ENCODE data around the gene DHRSX. TPM values are rescaled to one million over a fixed set of nuclear protein-coding genes. Genes with fewer than 3 reads are reported as not detected.

Gene DHRSX
- total and polyA plus RNA-seq, 2 donors (not counting 1 experiment from before 2014, with no cell fraction given): 18.8 to 39.0 TPM

- no peak for TF ChIP-seq CTCF (IDR thresholded peaks at IDR 0.05)
- no peak for TF ChIP-seq EZH2 (IDR thresholded peaks at IDR 0.05; ENCODE audit: borderline replicate concordance, insufficient read depth, low read depth, low read length, poor library complexity, severe bottlenecking)
- ChIA-PET CTCF (no interaction called here), POLR2A (no interaction called here)
- Histone ChIP-seq H3K9ac (ENCODE audit: low read length) (no peak overlapping the region), H3K79me2 (ENCODE audit: control insufficient read depth, insufficient read depth, low read length) (no peaks in the 10 kb centered on the region), H3K4me1 (ENCODE audit: control insufficient read depth in 2 of 2, insufficient read depth in 2 of 2, low read length in 2 of 2) (no peaks in the 10 kb centered on the region), H3K9me3 (ENCODE audit: control extremely low read depth in 1 of 3, control insufficient read depth in 2 of 3, insufficient read depth in 1 of 3, low read length in 2 of 3) (no peaks in the 10 kb centered on the region), H4K20me1 (ENCODE audit: control insufficient read depth, insufficient read depth, low read length, poor library complexity, severe bottlenecking) (no peaks in the 10 kb centered on the region), H3K4me2 (replicated peaks; ENCODE audit: low read depth, low read length, poor library complexity, severe bottlenecking) (no peak overlapping the region), H3K27ac (ENCODE audit: low read length in 2 of 2) (no peak overlapping the region), H3K4me3 (ENCODE audit: control extremely low read depth in 1 of 5, extremely low read depth in 1 of 5, insufficient read depth in 1 of 5, low read depth in 2 of 5, low read length in 4 of 5) (no peak overlapping the region), H3K27me3 (replicated peaks in 1 of 4; ENCODE audit: control extremely low read depth in 1 of 4, control insufficient read depth in 3 of 4, insufficient read depth in 4 of 4, low read length in 3 of 4) (no peaks in the 10 kb centered on the region), H3K36me3 (replicated peaks in 1 of 2; ENCODE audit: control extremely low read depth in 1 of 2, control insufficient read depth in 1 of 2, extremely low read depth in 1 of 2, insufficient read depth in 2 of 2, low read length in 1 of 2) (no peaks in the 10 kb centered on the region), H2AFZ (ENCODE audit: insufficient read depth, low read depth, low read length, poor library complexity, severe bottlenecking) (no peak overlapping the region)
- no peaks in the 10 kb centered on the region for H3K4me1 Mint-ChIP-seq
- DNase-seq (no peak), ATAC-seq (ENCODE audit: low read depth) (no peak)
- intact Hi-C loops (cut with micrococcal nuclease): no loop called here
- no peak overlapping the region for H3K4me3 Mint-ChIP-seq
- H3K27me3 Mint-ChIP-seq: peaks cover 24% of the 10 kb centered on the region
- no peak overlapping the region for H3K27ac Mint-ChIP-seq
- no peaks in the 10 kb centered on the region for H3K9me3 Mint-ChIP-seq (ENCODE audit: insufficient read depth)
- WGBS (ENCODE audit: insufficient coverage): no CpG with 5 or more reads among the region's 3 CpGs
These were observed 38.8 kb upstream of the DHRSX start for GRCh38 chrX:2539586-2539985.

DNA sequence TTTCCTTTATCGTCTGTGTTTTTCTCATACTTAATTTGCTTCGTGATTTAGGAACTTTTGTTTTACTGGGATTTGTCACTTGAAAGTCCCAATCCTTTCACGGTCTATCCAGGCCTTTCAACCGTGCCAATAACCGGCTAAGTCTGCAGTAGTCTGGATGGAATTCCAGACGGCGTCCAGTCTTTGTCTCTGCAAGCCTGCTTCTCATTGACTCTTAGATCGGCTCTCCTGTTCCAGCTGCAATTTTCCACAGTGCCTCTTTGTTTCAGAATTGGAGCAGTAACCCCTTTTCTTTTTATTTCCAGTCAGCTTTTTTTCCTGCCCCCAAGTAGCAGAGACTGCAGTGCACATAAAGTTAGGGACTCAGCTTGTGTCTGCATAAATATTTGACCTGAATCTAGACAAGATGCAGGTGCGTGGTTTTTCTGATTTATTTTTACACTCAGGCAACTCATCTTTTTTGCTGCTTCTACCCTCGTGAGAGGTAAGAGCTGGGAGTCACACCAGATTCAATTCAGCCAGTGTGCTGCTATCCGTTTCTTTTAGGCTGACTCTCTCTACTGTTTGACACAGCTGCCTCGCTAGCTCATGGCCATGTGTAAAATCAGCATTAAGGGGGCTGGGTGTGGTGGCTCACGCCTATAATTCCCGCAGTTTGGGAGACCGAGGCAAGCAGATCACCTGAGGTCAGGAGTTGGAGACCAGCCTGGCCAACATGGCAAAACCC lies 37.4 kb upstream of the DHRSX start:
- Mint-ChIP-seq H3K4me1 (no peaks in the 10 kb centered on the region), H3K27me3 (peaks cover 16% of the 10 kb centered on the region), H3K9me3 (ENCODE audit: insufficient read depth) (no peaks in the 10 kb centered on the region), H3K4me3 (no peak overlapping the region), H3K27ac (no peak overlapping the region)
- Histone ChIP-seq H3K27ac (ENCODE audit: low read length in 2 of 2) (no peak overlapping the region), H3K4me2 (replicated peaks; ENCODE audit: low read depth, low read length, poor library complexity, severe bottlenecking) (no peak overlapping the region), H2AFZ (ENCODE audit: insufficient read depth, low read depth, low read length, poor library complexity, severe bottlenecking) (no peak overlapping the region), H3K27me3 (replicated peaks in 1 of 4; ENCODE audit: control extremely low read depth in 1 of 4, control insufficient read depth in 3 of 4, insufficient read depth in 4 of 4, low read length in 3 of 4) (no peaks in the 10 kb centered on the region), H3K79me2 (ENCODE audit: control insufficient read depth, insufficient read depth, low read length) (no peaks in the 10 kb centered on the region), H3K9ac (ENCODE audit: low read length) (no peak overlapping the region), H3K4me1 (ENCODE audit: control insufficient read depth in 2 of 2, insufficient read depth in 2 of 2, low read length in 2 of 2) (no peaks in the 10 kb centered on the region), H3K36me3 (replicated peaks in 1 of 2; ENCODE audit: control extremely low read depth in 1 of 2, control insufficient read depth in 1 of 2, extremely low read depth in 1 of 2, insufficient read depth in 2 of 2, low read length in 1 of 2) (no peaks in the 10 kb centered on the region), H3K9me3 (ENCODE audit: control extremely low read depth in 1 of 3, control insufficient read depth in 2 of 3, insufficient read depth in 1 of 3, low read length in 2 of 3) (no peaks in the 10 kb centered on the region), H4K20me1 (ENCODE audit: control insufficient read depth, insufficient read depth, low read length, poor library complexity, severe bottlenecking) (no peaks in the 10 kb centered on the region), H3K4me3 (ENCODE audit: control extremely low read depth in 1 of 5, extremely low read depth in 1 of 5, insufficient read depth in 1 of 5, low read depth in 2 of 5, low read length in 4 of 5) (no peak overlapping the region)
- no peak for ATAC-seq (ENCODE audit: low read depth)
- ChIA-PET POLR2A (no interaction called here), CTCF (no interaction called here)
- 96% methylated on average over 8 of the region's 15 CpGs for WGBS (ENCODE audit: insufficient coverage)
- TF ChIP-seq CTCF (IDR thresholded peaks at IDR 0.05) (no peak), EZH2 (IDR thresholded peaks at IDR 0.05; ENCODE audit: borderline replicate concordance, insufficient read depth, low read depth, low read length, poor library complexity, severe bottlenecking) (no peak)
- DNase-seq: no peak
- intact Hi-C loops (cut with micrococcal nuclease): no loop called here
